IPS-11a (cell line): Measurements from ENCODE around the gene A4GNT.
"Not testable (repeated sequence)": the region's sequence is repeated elsewhere in the genome, so short reads cannot be mapped to it uniquely, and the experiment has no call there.

Source experiments
- H3K4me3 ChIP-seq: one replicate; pipeline ENCODE4 v1.5.1; 2013; ENCODE audit warnings: low read depth, low read length, control low read depth

Gene A4GNT

DNA sequence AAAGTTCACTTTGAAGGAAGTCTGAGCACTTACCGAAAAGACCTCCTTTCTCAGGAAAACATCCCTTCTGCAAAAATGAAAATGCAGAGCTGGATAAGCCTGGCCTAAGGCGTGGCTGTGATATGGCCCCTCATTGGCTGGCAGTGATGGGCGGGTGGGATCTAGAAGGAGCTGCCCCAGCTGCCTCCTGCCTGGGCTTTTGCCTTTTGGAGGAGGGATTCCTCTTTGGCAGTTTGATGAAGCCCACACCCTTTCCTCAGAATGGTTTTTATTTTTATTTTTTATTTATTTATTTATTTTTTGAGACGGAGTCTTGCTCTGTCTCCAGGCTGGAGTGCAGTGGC is 12.8 kb downstream of the A4GNT start:
- H3K4me3 ChIP-seq, result no peak overlapping the region

- no peak overlapping the region for H3K4me3 ChIP-seq
These were observed 13.4 kb downstream of the A4GNT start for GRCh38 chr3:138118612-138119422.

DNA sequence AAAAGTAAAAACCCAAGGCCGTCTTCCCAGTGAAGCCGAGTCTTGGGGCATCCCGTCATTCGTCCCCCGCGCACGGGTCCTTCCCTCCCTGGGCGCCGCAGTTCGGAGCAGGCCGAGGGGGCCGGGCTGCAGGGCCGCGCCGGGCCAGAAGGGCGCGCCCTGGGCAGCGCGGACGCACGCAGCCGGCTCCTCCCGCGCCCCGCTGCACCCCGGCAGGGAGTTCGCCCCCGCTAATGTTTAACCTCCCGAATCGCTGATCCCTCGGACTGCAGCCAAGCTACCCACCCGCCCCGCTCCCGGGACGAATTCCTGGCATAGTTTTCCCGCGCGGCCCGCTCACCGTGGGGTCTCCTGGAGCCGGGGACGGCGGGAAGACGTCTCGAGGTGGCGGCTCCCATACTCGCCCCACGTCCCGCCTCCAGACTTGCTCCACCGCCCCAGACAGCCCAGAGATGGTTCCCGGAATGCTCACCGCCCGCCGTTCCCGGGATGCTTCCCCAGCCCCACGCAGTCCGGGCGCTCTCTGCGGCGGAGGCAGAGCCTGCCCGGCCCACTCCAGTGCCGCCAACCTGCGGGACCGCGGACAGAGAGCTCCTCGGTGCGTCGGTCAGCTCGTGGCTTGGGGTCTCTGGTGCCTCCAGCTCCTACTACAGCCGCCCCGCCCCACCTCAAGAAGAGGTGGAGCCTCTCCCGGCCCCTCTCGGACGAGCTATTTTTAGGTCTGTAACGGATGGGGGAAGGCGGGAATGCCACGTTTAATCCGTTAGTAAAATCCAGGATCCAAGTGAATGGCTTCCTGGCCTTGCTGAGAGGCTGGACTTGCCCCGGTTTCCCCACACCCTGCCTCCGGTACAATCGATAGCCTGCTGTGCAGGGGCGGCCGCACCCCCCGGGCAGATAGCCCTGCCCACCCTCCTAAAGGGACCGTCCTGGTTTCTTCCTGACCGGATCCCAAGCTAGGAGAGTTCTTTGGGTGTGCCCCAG is 16.9 kb downstream of the A4GNT start, which contains the start of gene DZIP1L:
TSS of gene DZIP1L (minus strand) at position 621 of the 984 bp plus-strand sequence. CDS start 11,637 bp downstream, outside the sequence.
- H3K4me3 ChIP-seq, result peak within 1 kb of the TSS; percentile 75

DNA sequence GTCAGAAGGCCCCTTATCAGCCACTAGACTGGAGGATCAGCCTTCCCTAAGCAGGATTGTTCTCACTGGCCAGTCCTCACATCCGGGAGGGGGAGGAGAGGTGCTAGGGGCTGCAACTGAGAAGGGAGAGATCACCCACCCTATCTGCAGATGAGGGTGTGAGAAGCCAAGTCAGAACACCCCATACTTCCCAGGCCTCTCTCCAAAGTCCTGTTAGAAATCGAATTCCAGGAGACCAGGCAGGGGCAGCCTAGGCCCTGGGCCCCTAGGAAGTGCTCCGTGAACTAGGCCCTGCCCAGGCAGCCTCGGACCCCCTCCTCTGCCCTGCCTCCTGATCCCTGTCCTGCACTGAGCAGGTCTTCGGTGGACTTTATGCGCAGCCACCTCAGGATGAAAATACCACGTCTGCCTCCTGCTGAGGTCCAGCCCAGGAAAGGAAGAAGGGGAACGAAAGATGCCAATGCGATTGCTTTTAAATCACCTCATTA is 17.7 kb downstream of the A4GNT start:
- H3K4me3 ChIP-seq, result peak overlapping the region; percentile 75

DNA sequence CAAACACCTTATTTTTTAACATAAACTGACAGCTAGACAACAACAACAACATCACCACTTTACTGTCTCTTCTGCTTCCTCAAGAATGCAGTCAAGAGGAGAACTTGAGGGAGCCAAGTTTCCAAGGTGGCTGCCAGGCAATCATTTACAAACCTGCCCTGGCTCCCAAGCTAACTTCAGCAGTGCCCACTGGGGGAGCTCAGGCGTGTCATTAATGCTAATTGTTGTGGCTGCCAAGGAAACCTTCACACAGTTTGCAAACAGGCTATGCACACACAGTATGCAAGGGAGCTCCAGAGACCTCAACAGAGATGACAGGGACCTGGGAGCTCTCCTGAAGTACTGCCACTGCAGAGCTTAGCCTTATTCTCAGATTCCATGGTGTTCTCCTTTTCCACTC is 18.9 kb downstream of the A4GNT start:
- no peak overlapping the region for H3K4me3 ChIP-seq

DNA sequence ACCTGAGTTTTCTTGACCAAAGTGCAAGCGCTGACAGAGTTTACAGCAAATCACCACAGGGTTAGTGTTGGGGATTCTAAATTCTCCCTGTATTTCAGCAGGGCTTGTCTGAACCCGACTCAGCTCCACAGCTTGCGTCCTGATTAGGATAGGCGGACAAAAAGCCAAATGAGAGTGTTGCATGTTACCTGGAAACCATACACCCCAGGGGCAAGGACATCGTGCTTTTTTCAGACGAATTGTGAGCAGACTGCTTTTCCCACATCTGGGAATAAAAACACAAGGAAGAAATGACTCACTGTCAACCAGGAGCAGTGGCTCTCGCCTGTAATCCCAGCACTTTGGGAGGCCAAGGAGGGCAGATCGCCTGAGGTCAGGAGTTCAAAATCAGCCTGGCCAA is 19.8 kb downstream of the A4GNT start:
- no peak overlapping the region for H3K4me3 ChIP-seq

DNA sequence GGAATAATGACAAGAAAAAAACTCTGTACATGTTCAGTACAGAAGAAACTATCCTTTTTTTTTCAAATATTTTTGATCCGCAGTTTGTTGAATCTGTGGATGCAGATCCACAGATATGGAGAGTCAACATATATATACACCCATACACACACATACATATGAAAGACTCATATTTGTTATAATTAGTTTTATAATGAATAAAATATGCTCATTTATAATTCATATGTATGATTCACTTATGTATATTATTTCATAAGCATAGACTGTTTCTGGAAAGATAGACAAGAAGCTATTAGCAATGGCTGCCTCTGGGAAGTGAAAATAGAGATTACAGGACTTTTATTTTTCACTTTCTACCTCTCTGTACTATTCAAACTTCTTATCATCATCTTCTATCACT is 26.6 kb downstream of the A4GNT start:
- H3K4me3 ChIP-seq, result no peak overlapping the region

- no peak overlapping the region for H3K4me3 ChIP-seq
These were observed 28.7 kb downstream of the A4GNT start for GRCh38 chr3:138103466-138103865.

GRCh38 chr3:138101351-138101940 is 30.7 kb downstream of the A4GNT start:
- not testable (repeated sequence) for H3K4me3 ChIP-seq

- H3K4me3 ChIP-seq, result no peak overlapping the region
These were observed 32.8 kb downstream of the A4GNT start for GRCh38 chr3:138099417-138099816.

DNA sequence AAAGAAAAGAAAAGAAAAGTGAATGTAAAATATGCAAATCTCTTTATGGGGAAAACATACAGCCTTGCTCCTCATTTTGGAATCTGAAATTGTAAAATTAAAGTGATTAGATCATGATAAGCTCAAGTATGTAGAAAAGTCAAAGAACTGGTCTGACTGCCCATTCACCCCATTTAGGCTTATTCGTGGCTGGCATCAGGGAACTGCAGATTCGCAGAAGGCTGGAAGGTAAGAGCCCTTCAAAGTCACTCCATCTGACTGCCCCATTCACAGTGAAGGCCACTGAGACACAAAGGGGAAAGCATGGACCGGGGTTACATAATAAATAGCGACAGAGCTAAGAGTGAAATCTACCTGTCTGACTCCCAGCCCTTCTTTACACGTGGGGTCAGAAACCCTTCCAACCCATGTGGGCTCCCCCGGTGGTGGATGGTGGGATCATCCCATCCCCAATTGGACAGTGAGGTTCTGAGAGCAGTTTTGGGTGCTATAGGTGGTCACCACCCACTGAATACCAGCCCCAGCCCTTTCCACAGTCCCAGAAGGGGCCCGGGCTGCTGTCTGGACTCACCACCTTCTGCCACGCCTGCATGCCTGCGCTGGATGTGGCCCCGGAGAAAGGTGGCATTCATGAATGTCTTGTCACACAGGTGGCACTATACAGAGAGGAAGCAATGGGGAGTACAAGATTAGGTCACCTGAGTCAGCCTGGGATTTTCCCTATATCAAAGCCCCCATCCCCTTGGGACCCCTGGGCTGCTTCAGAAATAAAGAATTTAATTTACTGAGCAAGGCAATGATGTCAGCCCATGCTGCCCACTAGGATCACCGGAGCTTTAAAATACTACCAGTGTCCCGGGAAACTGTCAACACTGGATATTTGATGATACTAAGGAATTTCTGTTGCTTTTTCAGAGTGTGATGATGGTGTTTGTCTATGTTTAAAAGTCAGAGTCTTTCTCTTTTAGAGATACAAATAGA is 34.7 kb downstream of the A4GNT start:
- H3K4me3 ChIP-seq, result no peak overlapping the region

- no peak overlapping the region for H3K4me3 ChIP-seq
These were observed 38.5 kb downstream of the A4GNT start for GRCh38 chr3:138093721-138094120.

- no peak overlapping the region for H3K4me3 ChIP-seq
These were observed 40.2 kb downstream of the A4GNT start for GRCh38 chr3:138092023-138092422.

DNA sequence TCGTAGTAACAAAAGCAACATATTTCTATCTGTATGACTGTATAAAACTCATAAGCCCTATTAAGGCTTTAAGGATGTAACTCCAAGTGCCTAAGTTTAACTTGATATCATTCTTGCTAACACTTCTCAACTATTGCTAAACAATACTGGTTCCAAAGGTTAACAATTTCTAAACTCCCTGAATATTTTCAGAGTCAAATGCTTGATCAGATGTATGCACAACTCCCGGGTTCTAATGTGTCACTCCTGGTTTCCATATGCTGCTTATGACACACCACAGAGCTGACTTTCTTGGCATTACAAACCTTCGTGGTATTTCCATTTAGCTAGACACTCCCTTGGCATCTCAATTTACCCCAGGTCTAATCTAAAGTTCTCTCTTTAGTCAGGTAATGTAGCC is 43.1 kb downstream of the A4GNT start:
- no peak overlapping the region for H3K4me3 ChIP-seq

GRCh38 chr3:138085745-138086144 is 46.4 kb downstream of the A4GNT start:
- not testable (repeated sequence) for H3K4me3 ChIP-seq

- no peak overlapping the region for H3K4me3 ChIP-seq
These were observed 48.0 kb downstream of the A4GNT start for GRCh38 chr3:138084196-138084595.

DNA sequence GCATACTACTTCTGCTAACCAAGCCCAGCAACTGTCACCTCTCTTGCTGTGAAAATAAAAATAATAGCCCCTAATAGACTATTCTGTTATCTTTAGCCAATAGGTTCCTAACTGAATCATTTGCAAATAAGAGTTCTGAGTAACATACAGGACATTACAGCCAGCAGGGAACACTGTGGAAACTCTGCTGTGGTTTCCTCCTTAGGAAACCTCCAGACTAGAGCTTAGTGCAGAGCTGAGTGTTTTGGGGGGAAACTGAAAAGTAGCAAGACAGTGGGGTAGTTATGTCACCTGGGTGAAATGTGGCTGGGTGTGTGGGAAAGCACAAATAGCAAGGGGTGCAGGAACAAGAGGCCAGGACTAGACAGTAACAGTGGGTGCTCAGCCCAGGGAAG is 49.2 kb downstream of the A4GNT start:
- H3K4me3 ChIP-seq, result no peak overlapping the region

- no peak overlapping the region for H3K4me3 ChIP-seq
These were observed 49.9 kb downstream of the A4GNT start for GRCh38 chr3:138082085-138082991.
